Measurements from ENCODE around the gene TTBK2. TPM values are rescaled to one million over a fixed set of nuclear protein-coding genes. Genes with fewer than 3 reads are reported as not detected.

The TTBK2 gene
- total RNA-seq (ENCODE audit: low replicate concordance), result 5.5 and 8.6 TPM in 2 replicates

GRCh38 chr15:42920519-42921341 is at the start of gene TTBK2:
TTBK2 (minus strand) TSS chr15:42920778; CDS start chr15:42878617, 42,161 bp downstream.

GRCh38 chr15:42736793-42737528 is 183.6 kb downstream of the TTBK2 start, which contains the start of gene CDAN1:
CDAN1 (minus strand) TSS chr15:42737128; CDS start chr15:42737102, 26 bp downstream.

Other genes with a start within 250 kb of the TTBK2 start
- gene CDAN1, start 183.7 kb downstream of the TTBK2 start, total RNA-seq (ENCODE audit: low replicate concordance), result 3.6 and 10.3 TPM in 2 replicates
- gene UBR1, start 185.3 kb upstream of the TTBK2 start, total RNA-seq (ENCODE audit: low replicate concordance), result 38.3 and 43.8 TPM in 2 replicates
- gene TMEM62, start 212.8 kb upstream of the TTBK2 start, total RNA-seq (ENCODE audit: low replicate concordance), result 4.9 and 6.8 TPM in 2 replicates